NCI-H510A treated with DMSO at 0.1 percent for 48 hours (cell line): Measurements from ENCODE around the gene AXDND1.

Experiments used
- DNase-seq: peaks from one replicate; lab custom pipeline; 2025; lab: John Stamatoyannopoulos, UW

Gene AXDND1

GRCh38 chr1:179576509-179576908, 210.7 kb downstream of the AXDND1 start:
- DNase-seq, result no peak

GRCh38 chr1:179583771-179584320, 218.1 kb downstream of the AXDND1 start:
- no peak for DNase-seq

- peak; percentile 71 for DNase-seq
Observed at GRCh38 chr1:179586107-179586823, 220.5 kb downstream of the AXDND1 start.

- DNase-seq, result no peak
Observed at GRCh38 chr1:179587336-179587735, 221.6 kb downstream of the AXDND1 start.

- DNase-seq, result no peak
Observed at GRCh38 chr1:179588425-179589024, 222.8 kb downstream of the AXDND1 start.

GRCh38 chr1:179589509-179589908, 223.7 kb downstream of the AXDND1 start:
- DNase-seq, result no peak

GRCh38 chr1:179590671-179591070, 224.9 kb downstream of the AXDND1 start:
- no peak for DNase-seq

GRCh38 chr1:179591253-179591591, 225.5 kb downstream of the AXDND1 start:
- no peak for DNase-seq

- DNase-seq, result no peak
Observed at GRCh38 chr1:179591592-179592580, 226.1 kb downstream of the AXDND1 start, which contains the start of gene TDRD5. Gene TDRD5, plus strand, starts transcription at chr1:179591832. Its CDS starts 784 bp downstream, at chr1:179592616.

- no peak for DNase-seq
Observed at GRCh38 chr1:179598631-179599030, 232.9 kb downstream of the AXDND1 start.

- peak; percentile 26 for DNase-seq
Observed at GRCh38 chr1:179599623-179600249, 234.0 kb downstream of the AXDND1 start.

- DNase-seq, result no peak
Observed at GRCh38 chr1:179601093-179601492, 235.3 kb downstream of the AXDND1 start.
